Measurements from ENCODE around the gene C10orf90. TPM values are rescaled to one million over a fixed set of nuclear protein-coding genes. Genes with fewer than 3 reads are reported as not detected.

The C10orf90 gene
- total RNA-seq, 1 experiment from 2014 or later: not detected

DNA sequence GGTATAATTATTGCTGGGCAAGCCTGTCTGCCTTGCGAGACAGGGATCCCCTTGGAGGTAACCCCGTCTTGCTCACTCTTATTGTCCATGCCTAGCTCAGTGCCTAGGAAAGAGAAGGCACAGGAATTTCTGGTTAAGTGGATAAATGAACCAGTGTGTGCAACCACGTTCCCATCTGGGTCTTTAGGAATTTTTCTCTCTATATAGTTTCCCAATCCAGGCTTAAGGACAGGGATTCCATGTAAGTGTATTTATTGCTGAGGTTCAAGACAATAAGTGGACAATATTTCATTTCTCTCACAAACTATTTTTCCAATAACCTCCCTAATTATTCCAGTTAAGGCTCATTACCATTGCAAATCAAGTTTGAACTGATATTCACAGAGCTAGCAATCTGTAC is 273.3 kb downstream of the C10orf90 start:
- Histone ChIP-seq H3K56ac (ENCODE audit: insufficient read length, low read depth, low read length) (no peak overlapping the region), H3K27me3 (ENCODE audit: insufficient read depth, low read length) (no peaks in the 10 kb centered on the region), H3K18ac (ENCODE audit: insufficient read length, low read depth, low read length) (no peak overlapping the region), H2BK20ac (ENCODE audit: low read depth, low read length, poor library complexity, severe bottlenecking) (no peak overlapping the region), H3K23me2 (ENCODE audit: insufficient read length, low read depth, low read length, poor library complexity, severe bottlenecking) (no peaks in the 10 kb centered on the region), H2BK12ac (ENCODE audit: insufficient read length, low read depth, low read length) (no peak overlapping the region), H3K14ac (ENCODE audit: insufficient read depth, low read length) (no peak overlapping the region), H4K8ac (replicated peaks; ENCODE audit: insufficient read length, low read depth, low read length) (no peak overlapping the region), H2BK15ac (ENCODE audit: low read depth, low read length) (no peak overlapping the region), H3K4me1 (ENCODE audit: insufficient read depth, low read length) (peaks cover 5% of the 10 kb centered on the region), H2BK120ac (ENCODE audit: low read depth, low read length, poor library complexity, severe bottlenecking) (no peak overlapping the region), H3K9me3 (ENCODE audit: control insufficient read depth, low read depth, low read length) (no peaks in the 10 kb centered on the region), H2AFZ (ENCODE audit: low read length) (no peak overlapping the region), H3K9ac (ENCODE audit: extremely low read depth, insufficient read length, low read length) (no peak overlapping the region), H4K20me1 (ENCODE audit: control insufficient read depth, insufficient read depth, insufficient read length) (no peaks in the 10 kb centered on the region), H3K79me1 (ENCODE audit: insufficient read depth, low read depth, low read length, poor library complexity, severe bottlenecking) (no peaks in the 10 kb centered on the region), H3K4ac (ENCODE audit: low read depth, low read length) (no peak overlapping the region), H3K79me2 (ENCODE audit: insufficient read depth, low read length) (no peaks in the 10 kb centered on the region), H4K5ac (ENCODE audit: insufficient read length, low read depth, low read length) (no peak overlapping the region), H3T11ph (ENCODE audit: low read length) (no peak overlapping the region), H4K91ac (ENCODE audit: insufficient read length, low read depth, low read length) (no peak overlapping the region), H3K27ac (ENCODE audit: insufficient read length, low read depth, low read length) (no peak overlapping the region), H2AK5ac (ENCODE audit: insufficient read length, low read length) (no peak overlapping the region), H3K4me2 (ENCODE audit: insufficient read depth, insufficient read length, low read length) (no peak overlapping the region), H2BK5ac (ENCODE audit: insufficient read length, low read length) (no peak overlapping the region), H3K23ac (ENCODE audit: insufficient read length, low read depth, low read length) (no peak overlapping the region)
- H3K9me3 Mint-ChIP-seq: 0 out of 5 replicates have a peak, but pooled peaks cover 0 to 3% of the 10 kb centered on the region in 2 experiments
- peaks cover 3 to 7% of the 10 kb centered on the region in 2 experiments; a peak in 3 of 4 replicates for H3K4me1 Mint-ChIP-seq
- no peak overlapping the region for H3K4me3 Mint-ChIP-seq
- WGBS (ENCODE audit: extremely low coverage, insufficient read length, low lambda C conversion rate): no CpG with 5 or more reads among the region's 3 CpGs
- no peak for DNase-seq
- H3K27ac Mint-ChIP-seq: no peak overlapping the region
- peaks cover 2% of the 10 kb centered on the region; the same call in 1 of the 2 replicates for H3K27me3 Mint-ChIP-seq (ENCODE audit: low read depth)
- no peaks in the 10 kb centered on the region for H3K36me3 Mint-ChIP-seq (ENCODE audit: insufficient read depth in 1 of 3, low read depth in 3 of 3)
- TF ChIP-seq, protein P1, sequence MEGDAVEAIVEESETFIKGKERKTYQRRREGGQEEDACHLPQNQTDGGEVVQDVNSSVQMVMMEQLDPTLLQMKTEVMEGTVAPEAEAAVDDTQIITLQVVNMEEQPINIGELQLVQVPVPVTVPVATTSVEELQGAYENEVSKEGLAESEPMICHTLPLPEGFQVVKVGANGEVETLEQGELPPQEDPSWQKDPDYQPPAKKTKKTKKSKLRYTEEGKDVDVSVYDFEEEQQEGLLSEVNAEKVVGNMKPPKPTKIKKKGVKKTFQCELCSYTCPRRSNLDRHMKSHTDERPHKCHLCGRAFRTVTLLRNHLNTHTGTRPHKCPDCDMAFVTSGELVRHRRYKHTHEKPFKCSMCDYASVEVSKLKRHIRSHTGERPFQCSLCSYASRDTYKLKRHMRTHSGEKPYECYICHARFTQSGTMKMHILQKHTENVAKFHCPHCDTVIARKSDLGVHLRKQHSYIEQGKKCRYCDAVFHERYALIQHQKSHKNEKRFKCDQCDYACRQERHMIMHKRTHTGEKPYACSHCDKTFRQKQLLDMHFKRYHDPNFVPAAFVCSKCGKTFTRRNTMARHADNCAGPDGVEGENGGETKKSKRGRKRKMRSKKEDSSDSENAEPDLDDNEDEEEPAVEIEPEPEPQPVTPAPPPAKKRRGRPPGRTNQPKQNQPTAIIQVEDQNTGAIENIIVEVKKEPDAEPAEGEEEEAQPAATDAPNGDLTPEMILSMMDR (conservative IDR thresholded peaks at IDR 0.05): no peak

All from H9 (cell line).